GM21381 (cell line): Measurements from ENCODE around the gene THOC5.
"Not testable (repeated sequence)": the region's sequence is repeated elsewhere in the genome, so short reads cannot be mapped to it uniquely, and the experiment has no call there.

Source experiments
- ATAC-seq: cut with Tn5 transposase; IDR thresholded peaks from one replicate; pipeline ENCODE4 v1.9.1; 2021; ENCODE audit warnings: mild to moderate bottlenecking, moderate library complexity; ENCODE audit not compliant: unreplicated experiment

Gene THOC5

GRCh38 chr22:29553351-29554224, at the start of gene THOC5:
TSS of gene THOC5 (minus strand) at chr22:29553757. CDS start at chr22:29549147, 4,610 bp downstream.
- peak; percentile 95 for ATAC-seq

DNA sequence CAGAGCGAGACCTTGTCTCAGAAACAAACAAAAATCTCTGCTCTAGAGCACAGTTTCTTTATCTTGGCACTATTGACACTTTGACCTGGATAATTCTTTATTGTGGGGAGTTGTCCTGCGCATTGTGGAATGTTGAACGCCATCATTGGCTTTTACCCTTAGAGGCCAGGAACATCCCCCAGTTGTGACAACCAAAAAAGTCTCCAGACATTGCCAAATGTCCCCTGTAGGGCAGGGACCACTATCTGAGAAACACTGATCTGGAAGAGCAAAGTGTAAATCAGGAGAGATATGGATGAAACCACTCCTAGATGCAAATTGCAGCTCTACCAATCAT, 45.1 kb upstream of the THOC5 start:
- no peak for ATAC-seq

- not testable (repeated sequence) for ATAC-seq
Observed at GRCh38 chr22:29597871-29598683, 44.5 kb upstream of the THOC5 start.

GRCh38 chr22:29596408-29596807, 42.9 kb upstream of the THOC5 start:
- no peak for ATAC-seq

GRCh38 chr22:29594447-29594846, 40.9 kb upstream of the THOC5 start:
- not testable (repeated sequence) for ATAC-seq

DNA sequence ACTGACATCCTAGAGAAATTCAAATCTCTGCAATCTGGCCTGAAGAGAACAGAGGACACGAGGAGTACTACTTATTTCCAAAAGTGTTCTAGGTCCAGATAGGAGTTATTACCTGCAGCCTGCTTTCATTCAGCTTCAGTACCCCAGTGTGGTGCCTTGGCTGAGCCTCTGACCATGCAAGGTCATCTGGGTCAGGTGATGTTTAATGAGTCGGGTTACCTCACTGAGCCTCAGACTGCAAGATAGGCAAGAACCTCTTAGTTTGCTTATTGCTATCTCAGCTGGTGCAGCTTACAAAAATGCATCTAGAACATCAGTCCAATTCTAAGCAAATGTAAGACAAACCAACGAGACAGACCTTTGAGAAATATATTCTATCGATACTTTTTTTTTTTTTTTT, 40.4 kb upstream of the THOC5 start:
- ATAC-seq: no peak

GRCh38 chr22:29587938-29588699, 34.6 kb upstream of the THOC5 start:
- no peak for ATAC-seq

DNA sequence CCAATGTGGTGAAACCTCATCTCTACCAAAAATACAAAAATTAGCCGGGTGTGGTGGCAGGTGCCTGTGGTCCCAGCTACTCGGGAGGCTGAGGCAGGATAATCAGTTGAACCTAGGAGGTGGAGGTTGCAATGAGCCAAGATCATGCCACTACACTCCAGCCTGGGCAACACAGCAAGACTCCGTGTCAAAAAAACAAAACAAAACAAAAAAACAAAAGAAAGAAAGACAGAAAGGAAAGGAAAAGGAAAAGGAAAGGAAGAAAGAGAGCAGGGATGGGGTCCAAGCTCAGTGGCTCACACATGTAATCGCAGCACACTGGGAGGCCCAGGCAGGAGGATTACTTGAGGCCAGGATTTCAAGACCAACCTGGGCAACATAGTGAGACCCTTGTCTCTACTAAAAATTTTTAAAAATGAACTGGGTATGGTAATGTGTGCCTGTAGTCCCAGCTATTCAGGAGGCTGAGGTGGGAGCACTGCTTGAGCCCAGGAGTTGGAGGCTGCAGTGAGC, 32.7 kb upstream of the THOC5 start:
- not testable (repeated sequence) for ATAC-seq

GRCh38 chr22:29584975-29585374, 31.4 kb upstream of the THOC5 start:
- ATAC-seq: no peak

DNA sequence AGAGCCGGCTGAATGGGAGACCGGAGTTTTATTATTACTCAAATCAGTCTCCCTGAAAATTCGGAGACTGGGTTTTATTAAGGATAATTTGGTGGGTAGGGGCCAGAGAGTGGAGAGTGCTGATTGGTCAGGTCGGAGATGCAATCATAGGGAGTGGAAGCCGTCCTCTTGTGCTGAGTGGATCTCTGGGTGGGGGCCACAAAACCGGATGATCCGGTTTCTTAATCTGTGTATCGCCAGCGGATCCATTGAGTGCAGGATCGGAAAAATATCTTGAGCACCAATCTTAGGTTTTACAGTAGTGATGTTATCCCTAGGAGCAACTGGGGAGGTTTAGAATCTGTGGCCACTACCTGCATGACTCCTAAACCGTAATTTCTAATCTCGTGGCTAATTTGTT, 28.2 kb upstream of the THOC5 start:
- ATAC-seq: no peak

- peak; percentile 15 for ATAC-seq
Observed at GRCh38 chr22:29580200-29580810, 26.7 kb upstream of the THOC5 start.

- no peak for ATAC-seq
Observed at GRCh38 chr22:29578462-29579200, 25.1 kb upstream of the THOC5 start.

DNA sequence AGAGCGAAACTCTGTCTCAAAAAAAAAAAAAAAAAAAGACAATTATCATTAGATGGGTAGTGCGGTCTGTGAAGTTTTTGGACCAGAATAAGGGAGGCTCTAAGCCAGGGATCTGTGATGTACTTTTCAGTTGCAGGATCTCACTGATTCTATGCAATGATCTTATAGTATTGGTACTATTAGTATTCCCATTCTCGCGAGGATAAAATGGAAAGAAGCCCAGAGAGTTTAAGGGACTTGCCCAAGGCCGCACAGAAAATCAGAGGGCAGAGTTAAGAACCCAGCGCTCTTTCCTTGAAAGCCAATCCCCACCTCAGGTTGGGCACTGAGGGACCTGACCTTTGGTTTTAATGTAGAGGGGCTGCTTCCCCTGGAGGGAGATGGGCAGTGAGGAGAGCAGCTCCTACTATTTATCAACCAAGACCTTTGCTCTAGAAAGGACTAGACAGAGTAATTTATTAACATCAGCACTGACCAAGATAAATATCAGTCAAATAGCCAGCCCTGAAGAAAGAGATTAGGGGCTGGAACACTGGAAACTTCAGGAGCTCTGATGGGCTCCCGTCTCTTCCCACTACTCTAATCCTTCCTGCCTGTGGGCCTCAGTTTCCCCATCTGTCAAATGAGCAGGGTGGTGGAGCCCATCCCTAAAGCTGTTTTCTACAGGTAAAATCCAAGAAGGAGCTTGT, 21.3 kb upstream of the THOC5 start:
- ATAC-seq: no peak

DNA sequence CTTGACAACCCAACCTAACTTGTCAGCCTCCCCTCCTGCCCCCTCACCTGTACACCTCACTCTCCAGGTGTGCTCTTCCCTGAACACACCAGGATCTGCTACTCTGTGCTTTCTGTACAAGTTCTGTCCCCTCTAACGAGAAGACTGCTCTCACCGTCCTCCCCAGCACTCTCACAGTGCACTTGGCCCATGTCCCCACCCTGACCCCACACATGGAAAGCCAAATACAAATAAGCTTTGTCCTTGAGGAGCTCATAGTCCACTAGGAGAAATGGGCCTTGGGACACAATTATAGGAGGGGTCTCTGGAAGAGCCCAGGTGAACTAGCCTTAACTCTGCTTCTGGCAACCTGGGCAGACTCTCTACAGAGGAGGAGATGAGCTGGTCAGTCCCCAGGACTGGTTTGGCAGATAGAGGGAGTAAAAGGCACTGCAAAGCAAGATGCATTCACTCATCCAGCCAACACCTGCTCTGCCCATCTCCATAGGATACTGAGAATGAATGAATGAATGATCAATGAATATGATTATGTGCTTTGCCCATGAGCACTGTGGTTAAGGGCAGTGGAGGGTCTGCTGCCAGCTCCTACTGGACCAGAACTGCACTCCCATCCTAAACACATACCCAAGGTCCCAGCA, 17.5 kb upstream of the THOC5 start:
- no peak for ATAC-seq

DNA sequence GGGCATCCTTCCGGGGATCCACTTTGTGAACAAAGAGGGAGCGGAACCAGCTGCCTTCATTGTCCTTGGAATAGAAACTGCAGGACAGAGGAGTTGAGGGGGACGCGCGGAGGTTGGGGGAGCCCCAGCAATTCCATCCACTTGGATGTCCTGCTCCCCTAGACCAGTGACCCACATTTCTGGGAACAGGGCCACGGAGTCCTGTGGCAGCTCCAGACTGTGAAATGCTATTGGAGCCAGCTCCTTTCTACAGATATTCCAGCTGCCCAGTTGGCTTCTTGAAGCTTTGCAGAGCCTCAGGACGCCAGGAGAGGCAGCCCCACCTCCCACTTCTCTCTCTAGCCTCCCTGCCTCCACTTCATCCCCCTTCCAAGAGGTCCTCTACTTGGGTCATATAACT, 16.9 kb upstream of the THOC5 start:
- no peak for ATAC-seq

DNA sequence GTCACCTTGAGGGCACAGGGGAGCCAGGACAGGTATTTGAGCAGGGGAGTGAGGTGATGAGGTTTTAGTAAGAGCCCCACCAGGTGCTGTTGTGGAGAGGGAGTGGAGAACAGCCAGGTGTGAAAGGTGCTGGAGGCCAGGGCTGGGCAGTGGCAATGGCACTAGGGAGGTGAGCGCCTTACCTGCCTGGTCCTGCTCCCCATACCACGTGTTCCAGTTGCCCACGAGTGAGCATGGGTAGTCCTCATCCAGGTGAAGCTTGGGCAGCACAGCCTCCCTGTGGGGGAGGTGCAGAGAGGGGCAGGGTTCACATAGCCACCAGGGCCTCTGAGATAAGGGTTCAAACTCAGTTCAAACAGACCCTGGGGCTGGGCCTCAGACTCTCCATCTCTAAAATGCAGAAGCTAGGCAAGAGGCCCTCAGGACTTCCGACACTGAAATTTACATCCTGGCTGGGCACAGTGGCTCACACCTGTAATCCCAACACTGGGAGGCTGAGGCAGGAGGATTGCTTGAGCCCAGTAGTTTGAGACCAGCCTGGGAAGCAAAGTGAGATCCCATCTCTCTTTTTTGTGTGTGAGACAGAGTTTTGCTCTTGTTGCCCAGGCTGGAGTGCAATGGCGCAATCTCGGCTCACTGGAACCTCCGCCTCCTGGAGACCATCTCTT, 15.6 kb upstream of the THOC5 start:
- ATAC-seq: no peak

GRCh38 chr22:29567338-29567737, 13.8 kb upstream of the THOC5 start:
- no peak for ATAC-seq

DNA sequence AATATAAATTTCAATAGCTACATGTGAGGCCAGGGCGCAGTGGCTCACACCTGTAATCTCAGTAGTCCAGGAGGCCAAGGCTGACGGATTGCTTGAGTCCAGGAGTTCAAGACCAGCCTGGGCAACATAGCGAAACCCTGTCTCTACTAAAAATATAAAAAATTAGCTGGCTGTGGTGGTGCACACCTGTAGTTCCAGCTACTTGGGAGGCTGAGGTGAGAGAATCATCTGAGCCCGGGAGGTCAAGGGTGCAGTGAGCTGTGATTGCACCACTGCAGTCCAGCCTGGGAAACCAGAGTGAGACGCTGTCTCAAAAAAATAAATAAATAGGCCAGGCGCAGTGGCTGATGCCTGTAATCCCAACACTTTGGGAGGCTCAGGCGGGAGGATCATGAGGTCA, 13.0 kb upstream of the THOC5 start:
- ATAC-seq: not testable (repeated sequence)
